ENCODE data around the gene SRGAP2.
"Not testable (repeated sequence)": the region's sequence is repeated elsewhere in the genome, so short reads cannot be mapped to it uniquely, and the experiment has no call there.

Gene SRGAP2

DNA sequence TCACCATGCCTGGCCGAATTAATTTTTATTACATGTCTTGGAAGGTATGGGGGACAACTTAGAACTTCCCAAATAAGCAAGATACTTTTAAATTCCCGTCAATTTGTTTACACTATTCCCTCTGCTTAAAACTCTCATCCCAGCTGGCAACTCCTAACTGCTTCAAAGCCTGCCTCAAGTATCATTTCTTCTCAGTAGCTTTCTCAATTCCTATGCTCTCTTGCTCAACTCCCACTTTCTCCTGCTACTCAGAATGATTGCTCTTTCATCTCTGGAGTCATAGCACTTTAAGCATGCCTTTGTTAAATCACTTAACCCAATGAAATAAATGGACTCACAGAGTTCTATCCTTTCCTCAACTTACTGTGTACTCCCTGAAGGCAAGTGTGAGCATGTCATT is 19.6 kb upstream of the SRGAP2 start:
- not testable (repeated sequence) for H3K27me3 ChIP-seq (ENCODE audit: insufficient read depth, low read length); H3K36me3 ChIP-seq (ENCODE audit: insufficient read depth, low read depth, low read length); H3K4me3 ChIP-seq (ENCODE audit: low read length); H3K4me1 ChIP-seq (ENCODE audit: insufficient read depth, low read length); H3K9me3 ChIP-seq (ENCODE audit: insufficient read depth, low read depth, low read length); H3K27ac ChIP-seq (ENCODE audit: low read length); H3K9ac ChIP-seq (ENCODE audit: low read depth, low read length)

DNA sequence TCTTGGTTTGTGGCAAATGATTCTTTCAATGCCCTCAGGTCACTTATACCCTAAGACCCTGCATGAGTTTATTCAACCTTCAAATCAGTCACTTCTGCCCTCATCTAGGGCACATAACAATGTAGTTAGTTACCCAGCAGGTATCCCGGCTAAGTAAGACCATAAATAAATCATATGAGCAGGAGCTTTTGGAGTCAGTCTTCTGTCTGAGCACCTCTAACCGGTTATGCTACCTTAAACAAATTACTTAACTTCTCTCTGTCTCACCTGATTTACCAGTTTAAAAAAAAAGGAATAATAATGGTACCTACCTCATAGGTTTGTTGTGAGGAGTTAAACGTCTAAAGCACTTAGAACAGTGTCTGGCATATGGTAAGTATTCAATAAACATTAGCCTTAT is 17.6 kb upstream of the SRGAP2 start:
- H3K4me3 ChIP-seq (ENCODE audit: low read length); H3K36me3 ChIP-seq (ENCODE audit: insufficient read depth, low read depth, low read length); H3K27me3 ChIP-seq (ENCODE audit: insufficient read depth, low read length); H3K4me1 ChIP-seq (ENCODE audit: insufficient read depth, low read length); H3K9ac ChIP-seq (ENCODE audit: low read depth, low read length); H3K9me3 ChIP-seq (ENCODE audit: insufficient read depth, low read depth, low read length); H3K27ac ChIP-seq (ENCODE audit: low read length): not testable (repeated sequence)

DNA sequence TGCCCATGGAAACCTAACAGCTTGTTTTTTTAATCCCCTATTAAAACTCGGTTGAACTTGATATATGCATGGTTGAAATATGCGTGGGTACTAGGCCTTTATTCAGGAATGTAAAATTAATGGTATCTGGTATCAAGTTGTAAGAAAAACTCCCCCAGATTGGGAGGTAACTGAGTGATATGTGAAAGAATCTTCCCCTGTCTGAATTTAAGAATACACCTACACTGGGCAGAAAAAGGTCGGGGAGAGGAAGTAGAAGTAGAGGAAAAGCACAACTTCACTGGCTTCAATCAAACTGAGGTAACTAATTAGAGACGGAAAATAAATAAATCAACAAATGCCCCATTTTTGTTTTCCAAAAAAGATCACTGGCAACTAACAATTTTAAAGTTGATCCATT is 16.5 kb upstream of the SRGAP2 start:
- H3K4me1 ChIP-seq (ENCODE audit: insufficient read depth, low read length); H3K4me3 ChIP-seq (ENCODE audit: low read length); H3K27me3 ChIP-seq (ENCODE audit: insufficient read depth, low read length); H3K9ac ChIP-seq (ENCODE audit: low read depth, low read length); H3K36me3 ChIP-seq (ENCODE audit: insufficient read depth, low read depth, low read length); H3K9me3 ChIP-seq (ENCODE audit: insufficient read depth, low read depth, low read length); H3K27ac ChIP-seq (ENCODE audit: low read length): not testable (repeated sequence)

DNA sequence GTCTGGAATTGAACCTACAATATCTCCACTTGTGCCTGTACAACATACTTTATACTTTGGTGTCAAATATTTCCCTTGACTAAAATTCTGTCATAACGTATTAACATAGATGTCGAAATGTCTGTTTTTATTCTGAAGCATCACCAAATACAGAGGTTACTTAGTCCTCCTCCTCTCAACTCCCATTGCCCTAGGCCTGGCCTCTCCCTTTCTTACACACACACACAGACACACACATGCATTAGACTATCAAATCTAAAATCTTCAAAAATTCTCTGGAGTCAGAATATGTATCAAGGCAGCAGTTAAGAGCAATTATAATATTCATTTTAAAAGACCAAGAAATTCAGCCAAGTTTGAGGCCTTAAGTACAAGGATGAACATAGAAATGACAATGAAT is 8.2 kb upstream of the SRGAP2 start:
- H3K4me1 ChIP-seq (ENCODE audit: insufficient read depth, low read length); H3K9ac ChIP-seq (ENCODE audit: low read depth, low read length); H3K27ac ChIP-seq (ENCODE audit: low read length); H3K36me3 ChIP-seq (ENCODE audit: insufficient read depth, low read depth, low read length); H3K4me3 ChIP-seq (ENCODE audit: low read length); H3K27me3 ChIP-seq (ENCODE audit: insufficient read depth, low read length); H3K9me3 ChIP-seq (ENCODE audit: insufficient read depth, low read depth, low read length): not testable (repeated sequence)

DNA sequence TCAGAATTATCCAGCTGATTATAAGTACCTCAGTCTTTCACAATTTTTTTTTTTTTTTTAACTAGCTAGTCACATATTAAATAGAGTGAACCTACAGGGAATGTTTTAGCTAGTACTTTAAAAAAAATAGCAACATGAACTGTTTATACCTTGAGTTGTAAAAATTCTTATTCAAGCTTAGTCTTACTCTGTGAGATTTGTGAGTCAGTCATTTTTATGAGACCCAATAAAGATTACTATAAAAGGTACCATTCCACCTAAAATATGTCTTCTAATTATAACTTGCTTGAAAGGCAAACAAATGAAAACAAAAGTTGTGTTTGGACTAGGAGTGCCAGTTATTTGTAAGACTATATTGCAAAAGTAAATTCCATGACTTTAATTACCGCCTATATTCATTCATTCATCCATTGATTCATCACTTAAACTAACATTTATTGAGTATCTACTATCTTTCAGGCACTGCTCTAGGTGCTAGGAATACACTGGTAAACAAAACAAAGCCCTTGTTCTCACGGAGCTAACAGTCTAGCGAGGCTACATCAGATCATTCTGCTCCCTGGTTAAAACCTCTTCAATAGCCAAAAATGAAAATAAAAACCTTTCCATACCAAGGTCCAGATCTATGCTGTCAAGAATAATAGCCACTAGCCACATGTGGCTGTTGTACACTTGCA is 6.5 kb upstream of the SRGAP2 start:
- not testable (repeated sequence) for H3K4me1 ChIP-seq (ENCODE audit: insufficient read depth, low read length); H3K9ac ChIP-seq (ENCODE audit: low read depth, low read length); H3K36me3 ChIP-seq (ENCODE audit: insufficient read depth, low read depth, low read length); H3K27me3 ChIP-seq (ENCODE audit: insufficient read depth, low read length); H3K9me3 ChIP-seq (ENCODE audit: insufficient read depth, low read depth, low read length); H3K4me3 ChIP-seq (ENCODE audit: low read length); H3K27ac ChIP-seq (ENCODE audit: low read length)

DNA sequence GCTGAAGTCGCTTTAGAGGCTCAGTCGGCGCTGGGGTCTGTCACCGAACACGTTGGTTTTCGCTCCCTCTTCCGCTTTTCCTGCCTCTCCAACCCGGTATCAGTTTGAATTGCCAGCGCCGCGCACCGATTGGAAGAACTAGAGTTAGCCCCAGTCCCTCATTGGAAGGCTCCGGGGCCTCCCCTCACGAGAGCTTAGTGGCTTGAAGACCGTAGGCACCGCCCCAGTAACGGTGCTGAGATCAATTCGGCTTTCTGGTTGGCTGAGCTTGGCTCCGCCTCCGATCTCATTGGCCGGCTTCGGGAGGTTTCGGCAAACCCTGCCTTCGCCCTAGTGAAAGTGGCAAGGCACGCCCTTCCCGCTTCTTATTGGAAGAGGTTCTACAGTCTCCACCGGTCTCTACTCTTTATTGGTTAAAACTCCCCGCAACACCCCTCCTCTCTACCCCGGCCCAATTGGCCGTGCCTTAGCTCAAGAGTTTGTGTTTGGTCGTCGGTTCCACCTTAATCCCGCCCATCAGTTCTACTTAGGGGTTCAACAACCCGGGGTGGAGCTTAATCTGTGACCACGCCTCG is 465 bp upstream of the SRGAP2 start, which contains the start of gene FAM72A:
FAM72A (minus strand) TSS at position 51 of the 575 bp plus-strand sequence. CDS start 814 bp downstream, outside the sequence.
- not testable (repeated sequence) for H3K27me3 ChIP-seq (ENCODE audit: insufficient read depth, low read length); H3K36me3 ChIP-seq (ENCODE audit: insufficient read depth, low read depth, low read length); H3K27ac ChIP-seq (ENCODE audit: low read length); H3K9ac ChIP-seq (ENCODE audit: low read depth, low read length); H3K4me1 ChIP-seq (ENCODE audit: insufficient read depth, low read length); H3K9me3 ChIP-seq (ENCODE audit: insufficient read depth, low read depth, low read length)
- H3K4me3 ChIP-seq (ENCODE audit: low read length): peak within 1 kb of the TSS; percentile 54; the same call in 1 of the 2 replicates

DNA sequence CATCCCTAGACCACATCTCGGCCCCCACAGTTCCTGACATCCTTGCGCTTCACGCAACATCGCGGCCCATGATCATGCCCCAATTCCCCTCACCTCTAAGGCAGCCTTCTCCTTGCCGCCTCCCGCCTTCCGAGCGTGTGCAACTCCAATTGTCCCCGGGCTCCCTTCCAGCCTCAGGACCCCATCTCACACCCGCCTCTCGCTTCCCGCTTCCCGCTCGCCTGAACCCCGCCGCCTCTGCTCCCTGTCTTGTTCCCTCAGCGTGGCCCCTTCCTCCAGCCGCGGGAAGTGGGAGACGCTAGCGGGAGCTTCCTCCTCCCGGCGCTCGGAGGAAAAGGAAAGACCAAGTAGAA is 794 bp downstream of the SRGAP2 start:
- not testable (repeated sequence) for H3K36me3 ChIP-seq (ENCODE audit: insufficient read depth, low read depth, low read length); H3K9ac ChIP-seq (ENCODE audit: low read depth, low read length); H3K4me3 ChIP-seq (ENCODE audit: low read length); H3K27me3 ChIP-seq (ENCODE audit: insufficient read depth, low read length); H3K4me1 ChIP-seq (ENCODE audit: insufficient read depth, low read length); H3K27ac ChIP-seq (ENCODE audit: low read length); H3K9me3 ChIP-seq (ENCODE audit: insufficient read depth, low read depth, low read length)

DNA sequence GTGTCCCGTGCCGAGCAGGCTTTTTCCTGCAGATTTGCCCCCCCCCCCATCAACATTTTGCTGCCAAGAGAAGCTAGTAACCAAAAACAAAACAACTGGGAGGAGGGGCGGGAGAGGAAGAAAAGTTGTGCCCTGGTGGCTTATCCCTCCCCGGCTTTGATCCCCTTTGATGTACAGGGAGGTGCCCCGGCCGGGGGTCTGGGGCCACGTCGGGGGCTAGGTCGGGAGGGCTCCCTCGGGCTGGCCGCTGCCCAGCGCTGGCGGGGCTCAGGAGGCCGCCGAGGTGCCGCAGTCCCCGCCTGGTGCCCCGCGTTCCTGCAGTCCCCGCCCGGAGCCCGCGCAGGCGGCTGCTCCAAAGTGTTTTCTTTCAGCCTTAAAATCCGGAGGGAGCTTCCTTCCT is 1.5 kb downstream of the SRGAP2 start:
- not testable (repeated sequence) for H3K27ac ChIP-seq (ENCODE audit: low read length); H3K9ac ChIP-seq (ENCODE audit: low read depth, low read length)

DNA sequence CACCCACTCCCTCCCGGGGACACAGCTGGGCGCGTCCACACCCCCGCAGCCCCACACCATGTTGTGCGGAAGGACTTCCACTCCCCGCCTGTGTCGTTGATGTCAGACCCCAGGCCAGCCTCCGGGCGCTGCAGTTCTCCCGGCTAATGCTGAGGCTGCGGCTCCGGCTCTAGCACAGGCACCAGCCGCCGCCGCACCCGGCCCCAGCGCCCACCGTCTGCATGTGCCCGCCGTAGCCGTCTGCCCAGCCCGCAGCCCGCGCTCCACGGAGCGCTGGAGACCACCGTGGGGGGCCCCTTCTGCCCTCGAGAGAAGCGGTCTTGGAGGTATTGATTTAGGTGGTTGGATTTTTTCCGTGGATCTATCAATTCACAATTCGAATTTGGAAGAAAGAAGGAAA is 2.2 kb downstream of the SRGAP2 start:
- not testable (repeated sequence) for H3K4me3 ChIP-seq (ENCODE audit: low read length)

More for the DNA sequence above, 1.5 kb downstream of the SRGAP2 start:
- H3K9me3 ChIP-seq (ENCODE audit: insufficient read depth, low read depth, low read length); H3K27me3 ChIP-seq (ENCODE audit: insufficient read depth, low read length); H3K36me3 ChIP-seq (ENCODE audit: insufficient read depth, low read depth, low read length); H3K4me1 ChIP-seq (ENCODE audit: insufficient read depth, low read length): not testable (repeated sequence)
- peak overlapping the region; percentile 56; the same call in 1 of the 2 replicates for H3K4me3 ChIP-seq (ENCODE audit: low read length)

DNA sequence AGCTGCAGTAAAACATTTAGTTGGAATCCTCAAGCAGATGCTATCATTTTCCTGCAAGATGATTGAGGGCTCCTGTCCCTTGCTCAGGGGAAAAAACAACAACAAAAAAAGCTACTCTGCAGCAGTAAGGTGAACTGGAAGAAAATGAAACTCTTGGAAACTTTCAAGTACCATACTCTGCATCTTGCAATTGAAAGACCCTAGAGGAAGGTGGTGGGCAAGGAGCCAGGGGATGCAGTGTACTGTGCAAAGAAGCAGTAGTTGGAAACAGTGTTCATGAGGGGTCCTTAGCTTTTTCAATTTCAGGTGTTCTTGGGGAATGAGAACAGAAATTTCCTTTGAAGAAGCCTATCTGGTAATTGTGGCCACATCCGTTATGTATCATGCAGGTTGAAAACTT is 7.5 kb downstream of the SRGAP2 start:
- not testable (repeated sequence) for H3K36me3 ChIP-seq (ENCODE audit: insufficient read depth, low read depth, low read length); H3K9ac ChIP-seq (ENCODE audit: low read depth, low read length)

More for the DNA sequence above, 2.2 kb downstream of the SRGAP2 start:
- H3K27ac ChIP-seq (ENCODE audit: low read length); H3K9me3 ChIP-seq (ENCODE audit: insufficient read depth, low read depth, low read length); H3K9ac ChIP-seq (ENCODE audit: low read depth, low read length); H3K4me1 ChIP-seq (ENCODE audit: insufficient read depth, low read length); H3K27me3 ChIP-seq (ENCODE audit: insufficient read depth, low read length); H3K36me3 ChIP-seq (ENCODE audit: insufficient read depth, low read depth, low read length): not testable (repeated sequence)

DNA sequence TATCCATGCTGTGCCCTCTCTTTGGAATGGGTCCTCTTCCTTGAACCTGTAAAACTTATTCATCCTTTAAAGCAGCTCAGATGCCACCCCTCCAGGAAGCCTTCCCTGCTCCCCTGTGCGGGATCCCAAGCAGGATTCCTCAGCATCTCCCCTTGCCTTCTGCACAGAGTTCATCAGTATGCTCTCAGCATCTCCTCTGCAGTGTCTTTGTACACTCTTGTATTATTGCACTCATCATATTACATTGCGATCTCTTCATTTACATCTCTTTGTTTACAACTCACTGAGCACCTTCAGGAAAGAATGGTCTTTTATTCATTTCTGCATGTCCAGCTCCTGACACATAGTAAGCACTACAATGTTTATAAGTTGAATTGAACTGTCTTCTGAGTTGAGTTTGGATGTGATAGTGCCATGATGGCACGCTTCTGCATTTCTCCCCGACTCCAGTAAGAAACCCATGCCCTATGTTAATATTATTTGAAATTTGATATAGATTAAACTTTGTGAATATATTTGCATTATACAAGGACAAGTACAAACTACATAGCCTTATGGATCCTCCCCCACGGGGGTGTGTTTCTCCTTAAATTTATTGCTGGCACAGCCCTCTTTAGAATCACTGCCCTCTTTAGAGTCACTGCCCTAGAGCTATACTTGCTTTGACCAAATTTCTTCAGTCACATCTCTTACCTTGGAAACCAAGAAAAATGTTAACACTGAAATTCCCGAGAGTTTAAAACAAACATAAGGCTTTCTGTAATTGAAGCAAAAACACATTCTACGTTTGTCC is 12.5 kb downstream of the SRGAP2 start:
- H3K4me1 ChIP-seq (ENCODE audit: insufficient read depth, low read length); H3K4me3 ChIP-seq (ENCODE audit: low read length); H3K9me3 ChIP-seq (ENCODE audit: insufficient read depth, low read depth, low read length); H3K36me3 ChIP-seq (ENCODE audit: insufficient read depth, low read depth, low read length); H3K27me3 ChIP-seq (ENCODE audit: insufficient read depth, low read length); H3K27ac ChIP-seq (ENCODE audit: low read length); H3K9ac ChIP-seq (ENCODE audit: low read depth, low read length): not testable (repeated sequence)

More for the DNA sequence above, 7.5 kb downstream of the SRGAP2 start:
- not testable (repeated sequence) for H3K27ac ChIP-seq (ENCODE audit: low read length); H3K4me3 ChIP-seq (ENCODE audit: low read length); H3K4me1 ChIP-seq (ENCODE audit: insufficient read depth, low read length); H3K27me3 ChIP-seq (ENCODE audit: insufficient read depth, low read length); H3K9me3 ChIP-seq (ENCODE audit: insufficient read depth, low read depth, low read length)

DNA sequence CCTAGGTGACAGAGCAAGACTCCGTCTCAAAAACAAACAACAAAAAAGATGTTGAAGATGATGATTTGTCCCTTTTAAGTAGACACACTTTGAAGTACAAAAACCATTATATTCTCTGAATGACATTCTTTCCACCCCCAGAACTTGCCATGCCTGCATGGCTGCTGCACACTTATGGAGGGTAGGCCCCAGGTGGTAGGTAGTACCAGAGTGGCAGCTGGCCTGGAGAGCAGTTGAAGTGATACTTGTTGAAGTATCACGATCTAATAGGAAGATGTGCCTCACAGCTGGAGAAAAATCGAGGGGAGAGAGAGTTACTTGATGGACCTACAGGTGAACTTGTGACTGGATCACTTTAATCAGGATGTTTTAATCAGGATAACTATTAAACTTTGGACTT is 14.9 kb downstream of the SRGAP2 start:
- H3K27ac ChIP-seq (ENCODE audit: low read length); H3K4me3 ChIP-seq (ENCODE audit: low read length); H3K36me3 ChIP-seq (ENCODE audit: insufficient read depth, low read depth, low read length); H3K9ac ChIP-seq (ENCODE audit: low read depth, low read length); H3K4me1 ChIP-seq (ENCODE audit: insufficient read depth, low read length); H3K27me3 ChIP-seq (ENCODE audit: insufficient read depth, low read length); H3K9me3 ChIP-seq (ENCODE audit: insufficient read depth, low read depth, low read length): not testable (repeated sequence)

Measured in iPS-20b (cell line).